Embryonic facial prominence (tissue), 1 donor: ENCODE results near the gene ACTR1B.
"Not testable (repeated sequence)": the region's sequence is repeated elsewhere in the genome, so short reads cannot be mapped to it uniquely, and the experiment has no call there.

Experiments used
- DNase-seq: peaks from one replicate; pipeline ENCODE4 v3.0.0-alpha.2; 2016; ENCODE audit errors: extremely low spot score

Gene ACTR1B

DNA sequence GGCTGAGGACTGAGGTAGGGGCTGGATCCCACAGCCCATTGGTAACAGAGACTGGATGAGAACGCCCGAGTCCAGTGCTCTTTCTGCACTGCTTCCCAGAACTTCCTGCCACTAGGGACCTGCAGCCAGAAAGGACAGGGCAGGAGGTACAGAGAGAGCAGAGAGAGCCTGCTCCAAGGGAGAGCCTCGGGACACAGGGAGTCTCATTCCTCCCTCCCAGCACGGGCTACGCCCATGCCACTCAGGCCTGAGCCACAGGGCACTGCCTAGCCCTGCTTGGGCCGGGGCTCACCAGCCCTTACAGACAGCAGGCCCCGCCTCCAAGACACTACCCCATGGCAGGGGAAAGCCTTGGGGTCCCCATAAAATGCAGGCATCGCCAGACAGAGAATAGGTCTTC is 48.1 kb downstream of the ACTR1B start:
- not testable (repeated sequence) for DNase-seq

DNA sequence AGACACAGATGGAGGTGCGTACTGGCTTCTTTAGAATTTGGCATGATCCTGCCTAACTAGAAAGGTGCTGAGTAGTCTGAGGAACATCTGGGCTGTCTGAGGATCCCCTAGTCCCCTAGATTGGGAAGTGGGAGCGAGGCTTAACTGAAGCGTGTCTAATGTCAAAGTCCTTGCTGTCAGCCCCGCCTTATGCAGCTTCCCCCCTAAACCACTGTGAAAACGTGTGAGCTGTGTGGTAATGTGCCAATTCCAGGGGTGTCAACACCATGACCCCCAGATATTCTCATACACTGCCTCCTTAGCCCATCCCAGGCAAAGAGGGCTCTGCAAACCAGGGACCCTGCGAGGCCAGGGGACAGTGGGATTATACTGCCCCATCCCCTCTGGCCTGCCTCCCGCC is 51.9 kb downstream of the ACTR1B start:
- not testable (repeated sequence) for DNase-seq

- DNase-seq: not testable (repeated sequence)
Observed at GRCh38 chr2:97608745-97609144, 55.1 kb downstream of the ACTR1B start.
